LNCaP clone FGC (cell line): ENCODE results near the gene AIF1L.

ENCODE experiments used
- DNase-seq: peaks from one replicate; pipeline ENCODE4 v3.0.0-alpha.2; 2011; ENCODE audit warnings: low read depth
- H3K4me3 ChIP-seq: 2 replicates; pipeline ENCODE4 v1.5.1; 2011; ENCODE audit warnings: mild to moderate bottlenecking, low read depth, low read length, control low read depth
- CTCF ChIP-seq: IDR thresholded peaks from 2 replicates; pipeline ENCODE4 v1.5.1; 2012; ENCODE audit warnings: mild to moderate bottlenecking; ENCODE audit not compliant: control insufficient read depth, insufficient read depth; ENCODE audit errors: extremely low read depth

Gene AIF1L

GRCh38 chr9:131140550-131140949 is 44.2 kb downstream of the AIF1L start:
- no peak overlapping the region for H3K4me3 ChIP-seq
- no peak for TF ChIP-seq CTCF
- DNase-seq: no peak

- TF ChIP-seq CTCF: no peak
- DNase-seq: no peak
- H3K4me3 ChIP-seq: no peak overlapping the region
These were observed 45.8 kb downstream of the AIF1L start for GRCh38 chr9:131142160-131142559.

- TF ChIP-seq CTCF: no peak
- H3K4me3 ChIP-seq: no peak overlapping the region
- no peak for DNase-seq
These were observed 47.9 kb downstream of the AIF1L start for GRCh38 chr9:131144201-131144600.

GRCh38 chr9:131145245-131145644 is 48.9 kb downstream of the AIF1L start:
- no peak for TF ChIP-seq CTCF
- no peak overlapping the region for H3K4me3 ChIP-seq
- peak; percentile 39 for DNase-seq

GRCh38 chr9:131146186-131146585 is 49.9 kb downstream of the AIF1L start:
- no peak overlapping the region for H3K4me3 ChIP-seq
- DNase-seq: no peak
- TF ChIP-seq CTCF: no peak

- no peak for DNase-seq
- TF ChIP-seq CTCF: no peak
- H3K4me3 ChIP-seq: no peak overlapping the region
These were observed 51.9 kb downstream of the AIF1L start for GRCh38 chr9:131148276-131148675.

GRCh38 chr9:131148966-131149687 is 52.8 kb downstream of the AIF1L start:
- no peak overlapping the region for H3K4me3 ChIP-seq
- no peak for DNase-seq
- TF ChIP-seq CTCF: no peak
